NOMO-1 treated with dmso at 0.1 percent for 144 hours (cell line): Measurements from ENCODE around the gene LAMA3.

Experiments used
- DNase-seq: peaks from one replicate; lab custom pipeline; 2025; ENCODE audit not compliant: unreplicated experiment; lab: John Stamatoyannopoulos, UW

LAMA3 gene

DNA sequence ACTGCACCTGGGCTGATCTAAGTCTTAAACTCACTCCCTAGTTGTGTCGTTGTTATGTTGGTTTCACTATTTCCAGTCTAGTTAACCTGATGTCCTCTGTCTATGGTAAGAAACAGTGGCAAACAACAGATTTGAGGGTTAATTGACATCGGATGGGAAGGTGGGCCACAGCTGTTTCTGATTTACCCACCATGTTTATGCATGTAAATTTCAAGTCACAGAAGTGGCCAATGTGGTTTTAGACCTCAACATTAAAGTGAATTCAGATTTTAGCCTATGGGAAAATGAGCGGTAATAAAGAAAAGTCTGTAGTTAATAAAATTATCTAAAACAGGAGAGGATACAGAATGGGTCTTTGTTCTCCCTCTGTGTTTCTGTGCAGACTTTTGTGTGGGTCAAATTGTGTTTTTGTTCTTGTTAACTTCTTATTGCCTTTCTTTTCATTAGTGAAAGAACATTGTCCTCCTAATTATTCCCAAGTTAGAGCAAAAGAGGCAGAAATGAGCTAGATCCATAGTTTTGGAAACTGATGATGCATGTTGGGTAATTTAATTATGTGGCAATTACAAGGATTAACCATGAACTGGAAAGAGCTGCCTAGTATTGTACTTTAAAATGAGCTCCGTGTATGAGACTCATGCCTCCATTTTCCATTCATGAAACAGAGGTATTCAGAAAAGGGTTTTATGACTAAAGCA lies 83.2 kb downstream of the LAMA3 start:
- DNase-seq = no peak

DNA sequence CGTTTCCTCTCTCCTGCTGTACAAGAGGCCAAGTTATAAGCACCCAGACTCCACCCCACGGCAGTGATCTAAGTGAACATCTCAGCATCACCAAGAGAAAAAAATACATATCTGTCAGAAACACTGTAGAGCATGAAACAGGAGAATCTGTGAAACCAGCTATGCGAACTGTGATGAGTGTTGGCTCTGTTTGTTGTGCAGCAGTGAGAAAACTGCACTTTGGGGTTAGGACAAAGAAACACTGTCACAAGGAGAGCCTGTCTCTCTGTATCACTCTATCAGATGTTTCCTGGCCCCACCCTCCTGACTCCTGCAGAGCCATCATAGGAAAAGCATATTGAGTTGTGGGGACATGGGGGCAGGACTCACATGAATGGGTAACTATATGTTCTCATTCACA lies 87.1 kb downstream of the LAMA3 start:
- no peak for DNase-seq

DNA sequence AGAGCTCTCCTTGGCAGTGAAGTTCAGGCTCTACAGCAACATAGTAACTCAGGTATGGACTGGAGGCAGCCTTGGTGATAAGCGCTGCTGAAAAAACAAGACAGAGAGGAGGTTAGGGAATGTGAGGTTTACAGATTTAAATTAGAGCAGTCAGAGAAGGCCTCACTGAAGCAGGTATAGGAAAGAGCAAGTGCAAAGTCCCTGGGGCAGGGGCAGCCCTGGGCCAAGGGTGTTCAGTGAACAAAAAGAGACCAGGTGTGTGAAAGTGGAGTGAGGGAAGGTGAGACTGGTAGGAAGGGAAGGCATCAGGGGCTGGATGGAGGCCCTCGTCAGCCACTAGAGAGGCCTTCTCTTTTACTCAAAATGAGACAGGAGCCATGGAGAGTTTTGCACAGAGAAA lies 89.6 kb downstream of the LAMA3 start:
- DNase-seq = no peak

DNA sequence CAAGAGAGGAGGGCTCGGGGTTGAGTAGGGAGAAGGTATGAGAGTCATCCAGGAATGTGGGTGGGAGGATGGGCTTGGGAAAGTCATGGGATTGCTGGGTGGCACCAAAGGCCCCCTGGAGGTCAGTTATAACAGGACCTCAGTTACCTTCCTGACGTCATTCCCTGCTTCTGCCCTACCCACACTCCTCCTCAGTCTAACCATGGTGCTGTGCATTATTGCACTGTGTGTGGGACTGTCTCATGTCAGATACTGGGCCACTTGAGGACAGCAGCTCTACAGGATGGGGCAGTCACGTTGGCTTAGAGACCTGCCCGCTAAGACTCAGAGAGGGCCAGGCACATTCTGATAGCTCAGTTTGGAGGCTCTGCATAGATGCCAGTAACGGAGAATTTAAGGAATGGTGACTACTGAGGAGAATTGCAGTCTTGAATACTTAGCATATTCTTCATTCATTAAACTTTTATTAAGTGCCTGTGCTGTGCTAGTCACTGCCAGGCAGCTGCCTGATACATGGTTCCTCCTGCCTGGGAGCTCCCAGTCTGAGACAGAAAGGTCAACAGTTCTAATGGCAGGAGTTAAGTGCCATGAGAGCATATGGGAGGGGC lies 90.5 kb downstream of the LAMA3 start:
- no peak for DNase-seq

DNA sequence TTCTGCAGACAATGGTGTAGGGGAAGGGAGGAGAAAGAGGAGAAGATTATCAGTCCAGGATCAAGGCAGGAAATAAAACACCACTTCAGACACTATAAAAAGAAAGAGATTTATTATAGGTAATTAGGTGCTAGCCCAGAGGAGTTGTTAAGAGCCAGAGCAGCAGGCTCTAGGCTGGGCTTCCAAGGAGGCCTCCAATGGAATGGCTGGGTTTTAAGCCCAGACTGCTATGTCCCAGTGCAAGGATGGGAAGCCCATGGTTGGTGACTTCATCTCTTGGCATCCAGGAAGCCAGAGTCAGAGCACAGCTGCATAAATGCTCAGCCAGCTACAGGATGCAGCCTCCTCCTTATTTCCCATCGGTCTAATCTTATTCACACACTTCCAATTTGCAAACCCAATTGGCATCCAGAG lies 95.6 kb downstream of the LAMA3 start:
- DNase-seq = no peak

DNA sequence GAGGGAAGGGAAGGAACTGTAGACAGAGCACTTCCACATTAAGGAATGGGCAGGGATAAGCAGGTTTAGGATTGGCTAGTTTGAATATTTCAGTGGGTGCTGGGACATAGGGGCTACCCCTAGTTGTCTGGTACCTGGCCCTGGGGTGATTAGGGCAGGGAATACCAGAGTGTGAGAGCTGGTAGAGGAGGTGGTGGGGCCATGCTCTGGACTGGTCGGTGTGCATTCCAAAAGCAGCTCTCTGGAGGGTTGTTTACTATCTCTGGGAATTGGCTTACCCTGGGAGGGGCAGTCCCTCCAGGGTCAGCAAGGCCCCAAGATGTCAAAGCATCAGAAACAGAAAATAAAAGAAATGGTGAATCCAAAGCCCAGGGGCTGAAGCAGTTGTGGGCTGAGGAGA lies 103.8 kb downstream of the LAMA3 start:
- no peak for DNase-seq

DNA sequence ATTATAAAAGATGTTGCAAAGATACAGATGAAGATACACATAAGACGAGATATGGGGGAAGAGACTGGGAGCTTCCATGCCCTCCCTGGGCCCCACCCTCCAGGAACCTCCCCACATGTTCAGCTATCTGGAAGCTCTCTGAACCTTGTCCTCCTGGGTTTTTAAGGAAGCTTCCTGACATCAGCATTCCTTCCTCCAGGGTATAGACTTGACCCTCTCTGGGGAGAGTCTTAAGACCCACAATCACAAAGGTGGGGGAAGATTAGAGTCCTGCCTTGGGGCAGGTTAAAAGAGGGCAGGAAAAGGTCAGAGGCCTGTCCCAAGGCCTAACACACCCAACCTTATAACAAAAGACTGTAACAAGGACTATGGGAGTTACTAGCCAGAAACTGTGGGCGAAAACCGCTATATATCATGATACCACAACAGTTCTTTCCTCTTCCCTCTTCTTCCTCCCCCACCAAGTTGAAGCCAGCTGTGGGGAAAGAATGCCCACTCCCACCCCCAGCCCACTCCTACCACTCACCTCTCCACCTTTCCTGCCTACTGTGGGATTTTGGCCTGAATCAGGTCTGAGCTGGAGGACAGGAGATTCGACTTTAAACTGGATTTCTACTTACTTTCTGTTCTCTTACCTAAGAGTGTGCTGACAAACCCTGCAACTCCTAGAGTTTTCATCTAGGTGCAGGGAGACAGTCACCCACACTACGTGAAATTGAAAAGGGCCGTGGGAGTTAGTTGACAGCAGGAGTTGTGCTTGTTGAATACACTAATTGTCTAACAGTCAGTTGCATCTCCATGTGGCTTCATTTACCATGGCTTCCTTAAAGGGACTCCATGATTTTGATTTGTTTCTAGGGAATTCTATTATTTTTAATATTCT lies 105.0 kb downstream of the LAMA3 start:
- DNase-seq = no peak

DNA sequence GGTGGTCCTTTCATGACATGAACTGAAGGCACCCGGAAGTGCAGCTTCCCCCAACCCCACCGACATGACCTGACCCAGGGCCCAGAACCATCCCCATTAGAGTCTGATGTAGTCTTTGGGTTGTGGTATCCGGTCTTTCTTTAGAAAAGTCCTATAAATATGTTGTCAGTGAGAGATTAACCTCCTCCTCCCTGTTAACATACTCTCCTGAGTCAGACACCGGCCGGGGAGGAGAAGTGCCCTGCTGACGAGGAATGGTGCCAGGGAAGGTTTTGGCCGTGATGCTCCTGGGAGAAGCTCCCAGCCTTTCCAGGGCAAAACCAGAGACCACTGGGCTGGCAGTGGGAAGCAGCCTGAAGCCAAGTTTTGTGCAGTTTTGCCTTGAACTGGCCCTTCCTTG lies 109.0 kb downstream of the LAMA3 start:
- DNase-seq = no peak

DNA sequence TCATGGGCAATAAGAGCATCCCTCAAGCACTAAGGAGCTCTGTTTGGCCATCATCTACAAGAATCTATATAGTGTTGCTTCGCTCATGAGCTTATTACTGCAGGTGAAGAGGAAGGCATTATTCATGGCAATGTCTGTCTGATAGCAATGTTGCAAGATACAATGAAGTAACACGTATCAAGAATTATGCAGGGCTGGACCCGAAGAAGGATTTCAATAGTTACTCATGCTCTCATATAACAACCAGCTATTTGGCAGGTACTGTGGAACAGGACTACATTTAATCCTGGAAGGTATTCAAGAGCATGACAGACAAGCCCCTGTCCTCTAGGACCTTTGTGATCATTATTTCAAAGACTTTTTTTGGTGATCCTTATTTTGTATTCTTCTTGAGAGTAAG lies 109.6 kb downstream of the LAMA3 start:
- no peak for DNase-seq

DNA sequence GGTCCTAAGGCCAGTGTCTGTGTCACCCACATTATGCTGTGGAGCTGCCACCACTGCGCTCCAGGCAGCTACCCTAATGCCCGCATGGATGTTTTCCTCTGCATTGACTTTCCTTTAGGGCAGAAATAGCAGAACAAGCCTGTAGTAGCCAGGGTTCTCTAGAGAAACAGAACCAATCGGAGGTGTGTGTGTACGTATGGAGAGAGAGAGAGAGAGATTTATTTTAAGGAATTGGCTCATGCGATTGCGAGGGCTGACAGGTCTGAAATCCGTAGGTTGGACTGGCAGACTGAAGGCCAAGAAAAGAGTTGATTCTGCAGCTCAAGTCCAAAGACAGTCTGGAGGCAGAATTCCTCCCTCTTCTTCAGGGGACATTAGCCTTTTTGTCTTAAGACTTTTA lies 110.3 kb downstream of the LAMA3 start:
- DNase-seq = no peak

DNA sequence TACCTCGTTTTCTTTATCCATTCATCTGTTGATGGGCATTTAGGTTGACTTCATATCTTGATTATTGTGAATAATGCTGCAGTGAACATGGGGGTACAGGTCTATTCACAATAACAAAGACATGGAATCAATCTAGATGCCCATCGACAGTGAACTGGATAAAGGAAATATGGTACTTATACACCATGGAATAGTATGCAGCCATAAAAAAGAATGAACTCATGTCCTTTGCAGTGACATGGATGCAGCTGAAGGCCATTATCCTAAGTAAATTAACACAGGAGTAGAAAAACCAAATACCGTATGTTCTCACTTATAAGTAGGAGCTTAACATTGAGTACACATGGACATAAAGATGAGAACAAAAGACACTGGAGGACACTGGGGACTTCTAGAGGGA lies 111.6 kb downstream of the LAMA3 start:
- DNase-seq = no peak

DNA sequence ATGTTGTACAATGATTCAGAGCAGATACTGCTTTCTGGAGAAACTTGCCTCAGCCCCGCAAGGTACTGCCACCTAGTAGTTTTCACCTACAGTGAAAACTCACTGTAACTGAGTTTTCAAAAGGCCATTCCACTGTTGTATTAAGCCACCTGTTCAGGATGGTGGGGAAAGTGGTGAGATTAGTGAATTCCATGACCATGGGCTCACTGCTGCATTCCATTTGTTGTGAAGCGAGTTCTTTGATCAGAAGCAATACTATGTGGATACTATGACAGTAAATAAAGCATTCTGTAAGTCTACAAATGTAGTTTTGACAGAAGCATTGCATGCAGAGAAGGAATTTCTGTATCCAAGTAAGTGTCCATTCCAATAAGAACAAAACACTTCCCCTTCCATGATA lies 113.6 kb downstream of the LAMA3 start:
- no peak for DNase-seq

DNA sequence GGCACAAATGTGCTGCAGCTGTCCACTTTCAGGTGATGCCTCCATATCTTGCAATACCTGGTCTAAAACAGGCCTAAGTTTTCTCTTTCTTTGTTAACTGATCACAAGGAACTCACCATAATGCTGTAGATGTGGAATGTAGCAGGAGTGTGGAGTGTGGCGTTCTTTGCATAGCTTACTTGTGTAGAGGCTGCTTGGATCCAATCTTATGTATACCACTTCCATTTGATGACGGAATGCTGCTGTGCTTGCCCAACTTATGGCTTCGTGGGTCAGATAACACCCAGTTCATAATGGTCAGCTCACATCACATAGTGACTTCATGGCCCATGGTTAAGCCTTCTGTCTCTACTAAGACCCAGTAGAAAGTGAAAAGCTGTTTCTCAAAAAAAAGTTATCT lies 114.5 kb downstream of the LAMA3 start:
- no peak for DNase-seq

DNA sequence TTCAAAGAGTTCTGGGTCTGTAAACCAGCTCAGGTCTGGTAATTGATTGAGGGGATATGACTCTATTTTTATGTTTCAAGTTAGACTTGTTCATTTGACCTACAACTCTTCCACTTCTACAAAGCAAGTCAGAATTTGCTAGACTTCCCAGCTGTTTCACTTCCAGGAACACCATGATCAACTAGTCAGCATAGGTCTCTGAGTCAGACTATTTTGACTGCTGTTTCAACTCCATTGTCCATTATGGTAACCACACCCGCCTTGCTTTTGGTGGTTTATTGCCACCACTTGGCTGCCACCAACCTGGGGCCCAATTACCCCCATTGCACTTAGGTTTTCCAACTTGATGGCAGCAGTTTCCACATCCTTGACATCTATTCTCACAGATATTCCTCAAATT lies 116.6 kb downstream of the LAMA3 start:
- DNase-seq = no peak

DNA sequence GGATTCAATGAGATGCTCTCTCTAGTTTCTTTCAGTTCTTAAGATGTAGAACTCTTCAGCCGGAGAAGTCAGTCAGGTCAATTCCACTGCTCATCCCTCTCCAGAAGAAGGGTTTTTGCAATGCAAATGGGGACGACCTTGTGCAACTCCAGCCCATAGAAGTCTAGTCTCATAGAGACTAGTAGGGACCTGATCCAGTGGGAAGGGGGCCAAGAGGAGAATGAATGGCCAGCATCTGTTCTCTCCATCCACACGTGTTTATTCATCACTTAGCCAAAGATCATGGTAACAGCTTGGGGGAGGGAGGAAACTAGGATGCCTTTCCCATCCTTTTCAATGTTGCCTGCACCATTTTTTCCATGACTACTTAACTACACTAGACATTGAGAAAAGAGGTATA lies 120.2 kb downstream of the LAMA3 start:
- DNase-seq = no peak

DNA sequence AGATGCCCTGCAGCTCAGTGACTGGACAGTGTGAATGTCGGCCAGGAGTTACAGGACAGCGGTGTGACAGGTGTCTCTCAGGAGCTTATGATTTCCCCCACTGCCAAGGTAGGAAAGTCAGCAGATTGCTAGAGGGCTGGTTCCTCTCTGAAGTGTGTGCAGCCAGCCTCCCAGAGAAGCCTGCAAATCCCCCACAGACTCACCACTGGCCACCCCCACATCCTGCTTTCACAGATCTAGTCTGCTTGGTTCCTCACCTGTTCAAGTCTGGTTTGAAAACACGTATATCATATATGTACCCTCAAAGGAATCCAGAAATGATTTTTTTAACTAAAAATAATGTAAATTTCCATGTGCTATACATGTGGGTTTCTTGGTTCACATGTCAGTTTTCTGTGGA lies 121.1 kb downstream of the LAMA3 start:
- no peak for DNase-seq

DNA sequence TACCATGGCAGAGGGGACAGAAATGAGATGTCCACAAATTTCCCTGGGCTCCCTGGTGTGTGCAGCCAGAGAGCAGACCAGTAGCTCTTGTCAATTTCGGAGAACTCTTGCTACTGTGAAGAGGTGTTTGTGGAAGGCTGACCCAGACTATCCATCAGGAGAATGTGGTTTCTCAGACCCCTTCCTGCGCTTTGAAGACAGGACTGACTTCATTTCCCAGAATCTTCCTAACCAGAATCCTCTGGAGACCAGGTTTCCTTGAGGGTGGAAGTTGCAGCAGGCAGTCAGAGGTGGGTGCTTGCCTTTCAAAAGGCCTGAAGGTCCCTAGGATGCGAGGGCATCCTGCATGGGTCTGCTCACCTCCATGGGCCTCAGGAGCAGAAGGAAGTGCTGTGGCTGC lies 121.9 kb downstream of the LAMA3 start:
- no peak for DNase-seq

DNA sequence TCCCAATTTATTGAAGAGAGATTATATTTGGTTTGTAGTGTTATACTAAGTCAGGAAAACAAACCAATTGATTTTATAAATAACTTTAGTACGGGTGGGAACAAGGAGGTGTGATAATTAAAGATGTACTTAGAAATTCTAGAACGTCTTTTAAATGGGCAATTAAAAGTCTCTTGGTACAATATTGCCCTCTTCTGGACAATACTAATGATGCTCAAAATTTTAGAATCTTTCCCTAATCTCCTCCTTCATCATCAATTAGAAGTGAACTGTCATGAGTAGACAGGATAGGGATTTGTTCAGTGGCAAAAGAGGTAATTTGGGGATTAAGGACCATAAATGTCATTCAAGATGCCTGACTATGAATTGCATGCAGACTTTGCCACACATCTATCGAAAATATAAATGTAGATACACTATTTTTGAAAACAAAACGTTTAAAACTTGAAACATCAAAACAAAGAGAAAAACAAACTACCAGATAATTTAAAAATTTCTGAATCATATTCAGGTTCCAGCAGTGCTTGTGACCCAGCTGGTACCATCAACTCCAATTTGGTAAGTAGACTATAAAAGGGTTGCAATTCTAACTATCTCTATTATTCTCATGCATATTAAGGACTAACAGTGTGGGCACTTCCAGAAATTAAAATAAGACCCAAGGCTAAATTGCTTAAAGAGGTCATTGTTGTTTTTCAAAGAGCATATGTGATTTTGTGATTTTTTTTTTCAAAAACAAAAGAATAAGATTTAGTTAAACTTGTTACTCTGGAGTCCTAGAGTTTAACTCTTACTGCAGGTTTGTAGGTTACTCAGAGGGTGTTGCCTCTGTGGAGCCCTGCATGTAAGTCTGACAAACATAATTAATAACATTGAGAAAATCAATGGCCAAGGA lies 123.5 kb downstream of the LAMA3 start:
- peak; percentile 13 for DNase-seq

DNA sequence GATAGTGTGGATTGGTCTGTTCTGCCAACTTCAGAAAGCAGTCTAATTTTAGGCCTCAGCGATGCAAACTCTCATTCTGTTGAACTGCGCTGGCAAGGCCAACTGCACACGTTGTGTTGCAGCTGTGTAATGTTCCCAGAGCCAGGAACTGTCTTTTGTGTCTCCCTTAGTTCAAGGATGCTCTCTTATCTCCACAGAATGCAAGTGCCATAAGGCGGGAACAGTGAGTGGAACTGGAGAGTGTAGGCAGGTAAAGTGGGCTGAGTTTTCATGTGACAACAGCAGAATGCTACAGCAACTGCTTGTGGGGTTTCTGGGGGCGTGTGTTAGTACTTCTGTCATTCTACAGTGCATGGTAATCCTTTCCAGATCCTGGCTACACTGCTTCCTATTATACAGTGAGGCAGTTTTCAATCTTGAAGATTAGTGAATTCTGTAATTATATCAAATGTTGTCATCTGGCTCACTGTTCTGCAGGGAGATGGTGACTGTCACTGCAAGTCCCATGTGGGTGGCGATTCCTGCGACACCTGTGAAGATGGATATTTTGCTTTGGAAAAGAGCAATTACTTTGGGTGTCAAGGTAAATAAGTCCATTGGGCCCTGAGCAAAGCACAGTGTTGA lies 125.8 kb downstream of the LAMA3 start:
- DNase-seq = no peak

DNA sequence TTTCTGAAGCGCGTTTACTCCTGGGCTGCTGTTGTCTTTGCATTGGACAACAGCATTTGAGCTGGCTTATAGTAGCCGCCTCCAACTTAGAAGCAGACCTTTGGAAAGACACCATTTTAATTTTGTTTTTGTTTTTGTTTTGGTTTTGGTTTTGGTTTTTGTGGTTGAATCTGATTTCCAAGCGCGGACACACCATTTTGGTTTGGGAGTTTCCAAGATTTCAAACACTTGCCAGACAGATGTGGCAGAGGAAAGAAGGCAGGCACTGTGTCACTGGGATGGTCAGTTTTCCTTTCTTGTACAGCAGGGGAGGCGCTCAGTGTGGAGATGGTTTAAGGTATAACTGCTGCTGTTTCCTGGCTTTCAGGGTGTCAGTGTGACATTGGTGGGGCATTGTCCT lies 126.8 kb downstream of the LAMA3 start:
- DNase-seq = no peak

DNA sequence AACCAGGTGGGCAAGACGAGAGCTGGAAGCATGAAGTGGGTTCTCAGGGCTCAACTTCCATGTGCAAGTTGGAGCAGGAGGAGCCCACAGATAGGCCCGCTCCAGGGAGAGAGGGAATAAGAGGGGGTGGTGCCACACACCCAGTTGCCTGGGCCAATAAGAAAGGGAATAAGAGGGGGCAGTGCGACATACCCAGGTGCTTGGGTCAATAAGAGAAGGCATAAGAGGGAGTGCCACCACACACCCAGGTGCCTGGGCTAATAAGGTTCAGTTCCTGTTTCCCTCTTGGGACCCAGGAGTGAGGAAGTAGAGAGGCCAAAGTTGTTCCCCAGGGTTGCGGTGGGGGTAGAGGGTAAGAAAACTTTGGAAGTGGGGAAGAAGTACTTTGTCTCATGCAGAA lies 127.5 kb downstream of the LAMA3 start:
- no peak for DNase-seq
